ENCODE measurements around the gene UCP2. TPM values are rescaled to one million over a fixed set of nuclear protein-coding genes. Genes with fewer than 3 reads are reported as not detected.

UCP2 gene
- total RNA-seq, 5 donors from 2014 or later (not counting 1 experiment from before 2014, with no cell fraction given), result 241 to 754 (median 311) TPM

DNA sequence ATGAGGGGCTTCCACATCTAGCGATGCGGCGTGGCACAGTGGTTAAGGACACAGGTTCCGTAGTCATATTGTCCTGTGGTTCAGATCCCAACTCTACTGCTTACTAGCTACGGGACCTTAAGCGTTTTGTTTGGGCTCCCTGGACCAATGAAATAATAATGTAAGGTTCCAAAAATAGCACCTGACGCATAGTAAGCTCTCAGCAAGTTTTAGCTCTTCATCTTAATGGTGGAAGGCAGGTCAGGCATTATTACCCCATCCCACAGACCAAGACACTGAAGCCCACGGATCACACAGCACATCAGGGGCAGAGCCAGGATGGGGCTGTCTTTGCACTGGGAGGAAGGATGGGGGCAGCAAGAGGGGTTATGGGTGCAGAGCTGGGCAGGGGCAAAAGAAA is 18.8 kb downstream of the UCP2 start:
- Histone ChIP-seq H3K9me3 (no peaks in the 10 kb centered on the region), H3K27me3 (replicated peaks in 1 of 2; ENCODE audit: control insufficient read depth in 2 of 2, extremely low read depth in 1 of 2, insufficient read depth in 2 of 2, low read length in 1 of 2) (peaks cover 0 to 3% of the 10 kb centered on the region in 2 experiments), H3K4me3 (ENCODE audit: control insufficient read depth in 1 of 2, extremely low read depth in 1 of 2, low read length in 1 of 2) (no peak overlapping the region), H3K4me1 (ENCODE audit: control insufficient read depth in 1 of 2, extremely low read depth in 1 of 2, insufficient read depth in 2 of 2, low read length in 2 of 2) (peaks cover 18 to 50% of the 10 kb centered on the region in 2 experiments), H3K36me3 (ENCODE audit: control insufficient read depth in 2 of 2, extremely low read depth in 1 of 2, insufficient read depth in 1 of 2, low read length in 1 of 2) (no peaks in the 10 kb centered on the region), H3K27ac (ENCODE audit: low read length) (no peak overlapping the region)
- no peaks in the 10 kb centered on the region for H3K27me3 Mint-ChIP-seq
- peak overlapping the region; percentile 62 to 82 for H3K27ac Mint-ChIP-seq
- ATAC-seq (replicated peaks in 1 of 4), result peak in 1 of 4 experiments; percentile 5
- POLR2A ChIA-PET, result interaction anchor here in 1 of 2 donors (0.7 to 0.9 kb wide), 2 partner anchors 15 to 50 kb away, joined by 3 to 4 read pairs; no protein-coding TSS in a partner anchor
- CTCF ChIA-PET, result interaction anchor here (0.5 to 1.8 kb wide), 9 partner anchors 9 to 428 kb away, joined by 3 to 7 read pairs (median 4); no protein-coding TSS in a partner anchor
- no peak for DNase-seq
- no peaks in the 10 kb centered on the region for H3K9me3 Mint-ChIP-seq
- H3K4me3 Mint-ChIP-seq, result peak overlapping the region in 1 of 3 donors; percentile 67
- H3K4me1 Mint-ChIP-seq, result peaks cover 24 to 38% (median 34%) of the 10 kb centered on the region in 3 donors
- no peaks in the 10 kb centered on the region for H3K36me3 Mint-ChIP-seq
- WGBS (ENCODE audit: insufficient coverage), result 67% methylated on average over 3 of the region's 8 CpGs

GRCh38 chr11:73962101-73962705 is 20.4 kb downstream of the UCP2 start:
- CTCF ChIA-PET, result interaction anchor here in 1 of 2 donors (1.8 kb wide), 1 partner anchor 18 kb away, joined by 3 read pairs; no protein-coding TSS in a partner anchor
- H3K4me3 ChIP-seq (ENCODE audit: control insufficient read depth in 1 of 2, extremely low read depth in 1 of 2, low read length in 1 of 2), result no peak overlapping the region
- Mint-ChIP-seq H3K27me3 (peaks cover 5% of the 10 kb centered on the region in 2 donors), H3K4me3 (no peak overlapping the region), H3K36me3 (no peaks in the 10 kb centered on the region), H3K4me1 (peaks cover 15 to 27% (median 22%) of the 10 kb centered on the region in 3 donors), H3K9me3 (no peaks in the 10 kb centered on the region), H3K27ac (no peak overlapping the region)
- WGBS (ENCODE audit: insufficient coverage), result 83% methylated on average over 1 of the region's 7 CpGs
- no peaks in the 10 kb centered on the region for H3K9me3 ChIP-seq
- H3K27ac ChIP-seq (ENCODE audit: low read length), result no peak overlapping the region
- peaks cover 0 to 16% of the 10 kb centered on the region in 2 experiments for H3K27me3 ChIP-seq (replicated peaks in 1 of 2; ENCODE audit: control insufficient read depth in 2 of 2, extremely low read depth in 1 of 2, insufficient read depth in 2 of 2, low read length in 1 of 2)
- peaks cover 4 to 37% of the 10 kb centered on the region in 2 experiments for H3K4me1 ChIP-seq (ENCODE audit: control insufficient read depth in 1 of 2, extremely low read depth in 1 of 2, insufficient read depth in 2 of 2, low read length in 2 of 2)
- DNase-seq (no peak), ATAC-seq (replicated peaks in 1 of 4) (no peak)
- POLR2A ChIA-PET, result no interaction called here
- H3K36me3 ChIP-seq (ENCODE audit: control insufficient read depth in 2 of 2, extremely low read depth in 1 of 2, insufficient read depth in 1 of 2, low read length in 1 of 2), result no peaks in the 10 kb centered on the region

DNA sequence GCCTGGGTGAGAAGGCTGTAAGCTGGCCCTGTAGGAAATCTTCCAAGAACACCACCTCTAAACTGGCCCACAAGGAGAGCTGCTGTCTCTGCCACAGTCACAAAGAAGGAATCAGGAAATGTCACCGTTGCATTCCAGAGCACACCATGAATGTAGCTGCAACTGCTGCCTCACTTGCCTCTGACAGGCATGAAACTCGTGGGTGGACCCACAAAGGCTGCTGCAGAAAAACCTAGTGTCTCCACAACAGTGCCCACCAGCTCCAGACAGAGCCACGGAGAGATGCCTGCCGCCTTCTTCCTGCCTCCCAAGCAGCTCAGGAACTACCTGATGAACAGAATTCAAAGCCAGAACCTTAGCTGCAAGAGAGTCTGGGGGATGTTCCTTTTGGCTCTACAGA is 21.3 kb downstream of the UCP2 start:
- no peaks in the 10 kb centered on the region for H3K9me3 ChIP-seq
- H3K36me3 Mint-ChIP-seq, result no peaks in the 10 kb centered on the region
- no peaks in the 10 kb centered on the region for H3K36me3 ChIP-seq (ENCODE audit: control insufficient read depth in 2 of 2, extremely low read depth in 1 of 2, insufficient read depth in 1 of 2, low read length in 1 of 2)
- H3K27me3 Mint-ChIP-seq, result peaks cover 5 to 9% of the 10 kb centered on the region in 2 donors
- ChIA-PET CTCF (interaction anchor here in 1 of 2 donors (1.8 kb wide), 1 partner anchor 19 kb away, joined by 3 read pairs; no protein-coding TSS in a partner anchor), POLR2A (no interaction called here)
- ATAC-seq (replicated peaks in 1 of 4) (no peak), DNase-seq (no peak)
- 27% methylated on average over 4 of the region's 4 CpGs for WGBS (ENCODE audit: insufficient coverage)
- no peak overlapping the region for H3K27ac Mint-ChIP-seq
- H3K27ac ChIP-seq (ENCODE audit: low read length), result no peak overlapping the region
- peaks cover 0 to 21% of the 10 kb centered on the region in 2 experiments for H3K27me3 ChIP-seq (replicated peaks in 1 of 2; ENCODE audit: control insufficient read depth in 2 of 2, extremely low read depth in 1 of 2, insufficient read depth in 2 of 2, low read length in 1 of 2)
- H3K9me3 Mint-ChIP-seq, result no peaks in the 10 kb centered on the region
- no peak overlapping the region for H3K4me3 Mint-ChIP-seq
- no peak overlapping the region for H3K4me3 ChIP-seq (ENCODE audit: control insufficient read depth in 1 of 2, extremely low read depth in 1 of 2, low read length in 1 of 2)
- H3K4me1 Mint-ChIP-seq, result peaks cover 15 to 27% (median 24%) of the 10 kb centered on the region in 3 donors
- peaks cover 4 to 28% of the 10 kb centered on the region in 2 experiments for H3K4me1 ChIP-seq (ENCODE audit: control insufficient read depth in 1 of 2, extremely low read depth in 1 of 2, insufficient read depth in 2 of 2, low read length in 2 of 2)

DNA sequence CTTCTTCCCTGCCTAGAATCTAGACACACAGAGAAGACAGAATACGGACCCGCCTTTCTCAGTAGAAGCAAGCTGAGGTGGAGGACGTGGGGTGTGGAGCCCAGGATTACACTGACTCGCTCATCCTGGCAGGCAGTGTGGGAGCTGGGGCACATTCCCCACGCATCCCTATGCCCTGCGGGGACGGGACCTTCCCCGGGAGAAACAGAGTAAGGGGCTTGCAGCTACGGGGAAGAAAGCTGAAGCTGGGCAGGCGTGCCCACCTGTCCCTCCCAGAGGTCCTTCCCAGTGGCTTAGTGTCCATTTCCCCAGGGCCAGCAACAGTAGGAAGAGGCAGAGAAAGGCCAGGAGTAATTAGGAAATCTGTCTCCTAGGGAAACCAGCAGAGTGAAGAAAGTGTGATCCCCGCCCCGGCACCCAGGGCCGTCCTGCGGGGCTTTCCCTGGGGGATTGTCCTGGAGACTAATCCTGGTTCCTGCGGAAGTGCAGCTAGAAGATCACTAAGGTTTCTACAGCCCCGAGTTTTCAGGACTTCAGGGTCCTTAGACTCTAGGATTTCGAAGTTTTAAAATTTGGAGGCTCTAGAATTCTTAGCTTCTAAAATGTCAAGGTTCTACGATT is 24.0 kb downstream of the UCP2 start:
- no peak for DNase-seq
- Mint-ChIP-seq H3K27me3 (peaks cover 11 to 13% of the 10 kb centered on the region in 2 donors), H3K27ac (no peak overlapping the region), H3K4me1 (peaks cover 5 to 6% (median 5%) of the 10 kb centered on the region in 3 donors), H3K4me3 (no peak overlapping the region), H3K9me3 (no peaks in the 10 kb centered on the region), H3K36me3 (no peaks in the 10 kb centered on the region)
- WGBS (ENCODE audit: insufficient coverage), result 89% methylated on average over 12 of the region's 18 CpGs
- Histone ChIP-seq H3K9me3 (no peaks in the 10 kb centered on the region), H3K27me3 (replicated peaks in 1 of 2; ENCODE audit: control insufficient read depth in 2 of 2, extremely low read depth in 1 of 2, insufficient read depth in 2 of 2, low read length in 1 of 2) (peaks cover 0 to 27% of the 10 kb centered on the region in 2 experiments), H3K4me1 (ENCODE audit: control insufficient read depth in 1 of 2, extremely low read depth in 1 of 2, insufficient read depth in 2 of 2, low read length in 2 of 2) (peaks cover 0 to 4% of the 10 kb centered on the region in 2 experiments), H3K4me3 (ENCODE audit: control insufficient read depth in 1 of 2, extremely low read depth in 1 of 2, low read length in 1 of 2) (no peak overlapping the region), H3K27ac (ENCODE audit: low read length) (no peak overlapping the region), H3K36me3 (ENCODE audit: control insufficient read depth in 2 of 2, extremely low read depth in 1 of 2, insufficient read depth in 1 of 2, low read length in 1 of 2) (no peaks in the 10 kb centered on the region)
- ChIA-PET POLR2A (no interaction called here), CTCF (no interaction called here)
- ATAC-seq (replicated peaks in 1 of 4), result no peak

GRCh38 chr11:73957654-73958361 is 24.8 kb downstream of the UCP2 start:
- H3K4me1 ChIP-seq (ENCODE audit: control insufficient read depth in 1 of 2, extremely low read depth in 1 of 2, insufficient read depth in 2 of 2, low read length in 2 of 2), result peaks cover 0 to 4% of the 10 kb centered on the region in 2 experiments
- H3K9me3 ChIP-seq, result no peaks in the 10 kb centered on the region
- 62% methylated on average over 19 of the region's 25 CpGs for WGBS (ENCODE audit: insufficient coverage)
- no peaks in the 10 kb centered on the region for H3K36me3 Mint-ChIP-seq
- H3K9me3 Mint-ChIP-seq, result no peaks in the 10 kb centered on the region
- peaks cover 0 to 24% of the 10 kb centered on the region in 2 experiments for H3K27me3 ChIP-seq (replicated peaks in 1 of 2; ENCODE audit: control insufficient read depth in 2 of 2, extremely low read depth in 1 of 2, insufficient read depth in 2 of 2, low read length in 1 of 2)
- H3K36me3 ChIP-seq (ENCODE audit: control insufficient read depth in 2 of 2, extremely low read depth in 1 of 2, insufficient read depth in 1 of 2, low read length in 1 of 2), result no peaks in the 10 kb centered on the region
- H3K27ac Mint-ChIP-seq, result no peak overlapping the region
- ATAC-seq (replicated peaks in 1 of 4), result peak; percentile 23 to 63 (median 46)
- POLR2A ChIA-PET, result no interaction called here
- no peak for DNase-seq
- peak overlapping the region in 2 of 3 donors; percentile 34 to 54 for H3K4me3 Mint-ChIP-seq
- no peak overlapping the region for H3K27ac ChIP-seq (ENCODE audit: low read length)
- H3K4me1 Mint-ChIP-seq, result peaks cover 5 to 6% (median 5%) of the 10 kb centered on the region in 3 donors
- peaks cover 11 to 13% of the 10 kb centered on the region in 2 donors for H3K27me3 Mint-ChIP-seq
- H3K4me3 ChIP-seq (ENCODE audit: control insufficient read depth in 1 of 2, extremely low read depth in 1 of 2, low read length in 1 of 2), result no peak overlapping the region
- CTCF ChIA-PET, result interaction anchor here in 1 of 2 donors (0.6 kb wide), 1 partner anchor 536 kb away, joined by 3 read pairs; no protein-coding TSS in a partner anchor
